ENCODE results near the gene TRIM39.
A peak's percentile ranks its signal among the peaks of the same experiment; 100 is the strongest.
"Not testable (repeated sequence)": the region's sequence is repeated elsewhere in the genome, so short reads cannot be mapped to it uniquely, and the experiment has no call there.

TRIM39 gene

GRCh38 chr6:30326526-30327231, at the start of gene TRIM39:
TRIM39 (plus strand) TSS chr6:30326927; CDS start chr6:30329318, 2,391 bp downstream.
- DNase-seq = peak; percentile 74

GRCh38 chr6:30280988-30281387, 45.7 kb upstream of the TRIM39 start:
- DNase-seq = not testable (repeated sequence)

DNA sequence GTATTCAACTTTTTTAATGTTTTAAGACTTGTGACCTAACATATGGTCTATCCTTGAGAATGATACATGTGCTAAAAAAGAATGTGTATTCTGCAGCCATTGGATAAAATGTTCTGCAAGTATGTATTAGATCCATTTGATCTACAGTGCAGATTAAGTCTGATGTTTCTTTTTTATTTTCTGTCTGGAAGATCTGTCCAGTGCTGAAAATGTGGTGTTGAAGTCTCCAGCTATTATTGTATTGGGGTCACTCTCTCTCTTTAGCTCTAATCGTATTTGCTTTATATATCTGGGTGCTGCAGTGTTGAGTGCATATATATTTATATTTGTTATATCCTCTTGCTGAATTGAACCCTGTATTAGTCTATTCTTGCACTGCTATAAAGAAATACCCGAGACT, 44.2 kb upstream of the TRIM39 start:
- DNase-seq = no peak

GRCh38 chr6:30283761-30284160, 43.0 kb upstream of the TRIM39 start:
- DNase-seq = no peak

GRCh38 chr6:30287139-30287538, 39.6 kb upstream of the TRIM39 start:
- no peak for DNase-seq

GRCh38 chr6:30295837-30296236, 30.9 kb upstream of the TRIM39 start:
- no peak for DNase-seq

- no peak for DNase-seq
Measured at GRCh38 chr6:30304002-30304401, 22.7 kb upstream of the TRIM39 start.

- no peak for DNase-seq
Measured at GRCh38 chr6:30311101-30311500, 15.6 kb upstream of the TRIM39 start.

GRCh38 chr6:30311671-30312070, 15.1 kb upstream of the TRIM39 start:
- DNase-seq = no peak

DNA sequence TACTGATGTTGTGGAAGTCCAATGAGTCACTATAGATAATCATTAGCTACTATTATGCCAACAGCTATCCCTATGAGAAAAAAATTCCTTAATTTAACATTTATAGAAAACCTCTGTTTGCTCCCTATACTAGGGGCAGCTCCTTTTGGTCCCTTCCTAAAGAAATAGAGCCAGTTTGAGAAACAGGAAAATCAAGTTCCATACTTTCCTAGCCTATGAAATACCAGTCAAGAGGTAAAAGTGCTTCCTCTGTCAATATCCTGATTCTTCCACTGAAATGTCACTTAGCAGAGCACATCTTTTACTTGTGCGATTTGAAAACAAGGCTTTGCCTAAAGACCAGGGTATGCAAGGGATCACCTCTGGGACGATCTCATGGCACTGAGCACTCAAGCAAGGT, 14.5 kb upstream of the TRIM39 start:
- DNase-seq = no peak

DNA sequence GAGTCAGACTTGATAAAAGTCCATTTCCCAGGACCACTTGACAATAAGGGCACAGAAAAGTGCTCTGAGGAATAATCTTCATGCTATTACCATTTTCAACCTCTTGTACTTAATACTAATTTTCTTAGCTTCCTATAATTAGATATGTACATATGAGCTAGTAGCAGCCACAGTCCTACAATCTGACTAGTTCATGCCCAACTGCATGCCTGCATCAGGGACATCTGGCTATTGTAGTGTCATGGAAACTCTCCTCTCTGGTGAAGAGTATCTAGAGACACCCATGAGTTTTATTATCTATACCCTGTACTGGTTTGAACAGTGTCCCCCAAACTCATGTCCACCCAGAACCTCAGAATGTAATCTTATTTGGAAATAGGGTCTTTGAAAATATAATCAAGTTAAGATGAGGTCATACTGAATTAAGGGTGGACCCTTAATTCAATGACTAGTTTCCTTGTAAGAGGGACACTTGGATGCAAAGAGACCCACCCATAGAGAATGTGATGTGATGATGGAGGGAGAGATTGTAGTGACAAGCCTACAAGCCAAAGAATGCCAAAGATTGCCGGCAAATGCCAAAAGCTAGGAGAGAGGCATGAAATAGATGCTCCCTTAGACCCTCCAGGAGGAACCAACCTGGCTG, 13.9 kb upstream of the TRIM39 start:
- no peak for DNase-seq

DNA sequence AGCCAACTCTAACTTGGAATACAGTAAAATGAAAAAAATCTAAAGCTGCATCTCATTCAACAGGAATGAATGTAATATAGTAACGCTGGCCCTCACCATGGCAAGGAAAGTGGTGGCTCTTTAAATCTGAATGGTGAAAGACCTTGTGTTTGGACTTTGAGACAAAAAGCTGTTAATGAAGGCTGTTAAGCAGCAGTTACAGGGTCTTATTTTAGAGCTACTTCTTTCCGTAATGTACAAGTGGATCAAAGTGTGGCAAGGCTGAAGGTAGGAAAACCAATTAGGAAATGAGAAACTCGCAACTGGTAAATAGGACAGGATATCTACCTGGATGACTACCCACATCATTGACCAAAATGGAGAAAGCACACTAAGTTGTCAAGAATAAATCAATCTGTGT, 11.6 kb upstream of the TRIM39 start:
- DNase-seq = no peak

DNA sequence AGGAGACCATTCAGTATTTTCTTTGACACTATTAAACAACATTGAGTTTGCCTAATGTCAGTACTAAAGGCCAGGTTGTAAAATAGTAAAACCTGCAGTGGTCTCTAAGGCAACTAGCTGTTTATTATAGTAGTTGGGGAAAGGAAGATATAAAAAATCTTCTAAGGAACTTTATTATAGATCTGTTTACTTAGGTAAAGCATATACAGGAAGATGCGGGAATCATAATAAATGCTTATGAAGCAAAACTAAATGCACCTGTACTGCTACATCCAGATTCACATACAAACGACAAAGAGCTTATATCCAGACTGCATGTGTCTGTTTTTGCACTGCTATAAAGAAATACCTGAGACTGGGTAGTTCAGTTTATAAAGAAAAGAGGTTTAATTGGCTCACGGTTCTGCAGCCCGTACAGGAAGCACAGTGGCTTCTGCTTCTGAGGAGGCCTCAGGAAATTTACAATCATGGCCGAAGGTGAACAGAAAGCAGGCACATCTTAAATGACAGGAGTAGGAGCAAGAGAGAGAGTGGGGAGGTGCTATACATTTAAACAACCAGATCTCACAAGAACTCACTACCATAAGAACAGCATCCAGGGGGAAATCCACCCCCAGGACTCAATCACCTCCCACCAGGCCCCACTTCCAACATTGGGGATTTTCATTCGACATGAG, 8.7 kb upstream of the TRIM39 start:
- DNase-seq = no peak

GRCh38 chr6:30319146-30319835, 7.4 kb upstream of the TRIM39 start:
- DNase-seq = no peak

DNA sequence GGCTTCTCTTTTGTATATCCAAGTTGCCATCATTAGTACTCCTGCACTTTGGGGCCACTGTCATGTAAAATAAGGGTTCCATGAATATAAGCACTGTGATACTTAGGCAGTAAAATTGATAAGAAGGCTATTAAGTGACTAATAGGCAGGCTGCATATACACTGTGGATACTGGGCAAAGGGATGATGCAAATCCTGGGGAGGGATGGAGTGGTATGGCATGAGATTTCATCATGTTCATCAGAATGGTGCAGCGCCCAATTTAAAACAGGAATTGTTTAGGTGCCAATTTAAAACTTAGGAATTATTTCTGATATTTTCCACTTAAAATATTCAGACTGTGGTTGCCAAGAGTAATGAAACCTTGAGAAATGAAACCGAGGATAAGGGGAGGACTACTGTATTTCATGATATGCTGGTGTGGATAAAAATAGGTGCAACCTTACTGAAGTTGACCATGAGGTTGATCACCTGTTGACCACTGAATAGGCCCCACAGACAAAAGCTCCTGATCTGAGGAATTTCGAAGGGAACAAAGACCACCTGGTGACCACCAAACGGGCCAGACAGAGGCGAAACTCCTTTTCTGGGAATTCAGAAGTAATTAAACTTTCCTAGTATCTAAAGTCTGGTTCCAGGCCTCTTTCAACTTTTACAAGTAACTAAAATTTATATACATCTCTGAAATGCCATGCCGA, 4.9 kb upstream of the TRIM39 start:
- no peak for DNase-seq

GRCh38 chr6:30322527-30323501, 3.9 kb upstream of the TRIM39 start:
- no peak for DNase-seq

DNA sequence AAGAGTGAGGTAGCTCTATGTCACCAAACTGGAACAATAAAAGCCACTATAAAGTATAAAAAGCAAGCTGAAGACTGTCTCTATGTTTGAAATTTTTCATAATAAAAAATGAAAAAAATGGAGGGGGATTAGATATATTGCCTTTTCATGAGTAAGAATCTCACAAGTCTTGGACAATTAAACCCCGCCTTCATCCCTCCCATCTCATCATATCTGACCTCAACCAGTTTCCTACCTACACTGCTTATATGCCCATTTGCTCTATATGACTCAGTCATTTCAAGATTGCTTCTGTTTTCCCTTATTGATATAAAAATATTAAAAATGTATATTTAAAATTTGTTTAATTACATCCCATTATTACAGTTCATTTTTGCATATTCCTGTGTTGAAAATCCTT, 2.9 kb upstream of the TRIM39 start:
- no peak for DNase-seq

- DNase-seq = peak; percentile 34
Measured at GRCh38 chr6:30325150-30325872, 1.4 kb upstream of the TRIM39 start.

GRCh38 chr6:30325873-30326525, 728 bp upstream of the TRIM39 start:
- DNase-seq = peak; percentile 71

GRCh38 chr6:30327232-30327746, 562 bp downstream of the TRIM39 start:
- no peak for DNase-seq
